ENCODE data around the gene DNAJC13.
"Not testable (repeated sequence)": the region's sequence is repeated elsewhere in the genome, so short reads cannot be mapped to it uniquely, and the experiment has no call there.

DNAJC13 gene

GRCh38 chr3:132545471-132545870 lies 128.2 kb downstream of the DNAJC13 start:
- DNase-seq (ENCODE audit: low spot score): no peak

- DNase-seq (ENCODE audit: low spot score): no peak
Observed at GRCh38 chr3:132549169-132549568, 131.9 kb downstream of the DNAJC13 start.

GRCh38 chr3:132549890-132550578 lies 132.7 kb downstream of the DNAJC13 start:
- DNase-seq (ENCODE audit: low spot score): no peak

- DNase-seq (ENCODE audit: low spot score): no peak
Observed at GRCh38 chr3:132550579-132551305, 133.4 kb downstream of the DNAJC13 start.

GRCh38 chr3:132553826-132554225 lies 136.5 kb downstream of the DNAJC13 start:
- DNase-seq (ENCODE audit: low spot score): no peak

- DNase-seq (ENCODE audit: low spot score): no peak
Observed at GRCh38 chr3:132554437-132554836, 137.1 kb downstream of the DNAJC13 start.

- no peak for DNase-seq (ENCODE audit: low spot score)
Observed at GRCh38 chr3:132555306-132556035, 138.2 kb downstream of the DNAJC13 start.

- not testable (repeated sequence) for DNase-seq (ENCODE audit: low spot score)
Observed at GRCh38 chr3:132556036-132556386, 138.7 kb downstream of the DNAJC13 start.

- no peak for DNase-seq (ENCODE audit: low spot score)
Observed at GRCh38 chr3:132556508-132557159, 139.3 kb downstream of the DNAJC13 start.

GRCh38 chr3:132561003-132561402 lies 143.7 kb downstream of the DNAJC13 start:
- no peak for DNase-seq (ENCODE audit: low spot score)

GRCh38 chr3:132563420-132564069 lies 146.2 kb downstream of the DNAJC13 start:
- no peak for DNase-seq (ENCODE audit: low spot score)

- DNase-seq (ENCODE audit: low spot score): no peak
Observed at GRCh38 chr3:132564070-132564465, 146.8 kb downstream of the DNAJC13 start.

- DNase-seq (ENCODE audit: low spot score): no peak
Observed at GRCh38 chr3:132568422-132568821, 151.1 kb downstream of the DNAJC13 start.

GRCh38 chr3:132569153-132569552 lies 151.9 kb downstream of the DNAJC13 start:
- no peak for DNase-seq (ENCODE audit: low spot score)

GRCh38 chr3:132569580-132569979 lies 152.3 kb downstream of the DNAJC13 start:
- no peak for DNase-seq (ENCODE audit: low spot score)

- no peak for DNase-seq (ENCODE audit: low spot score)
Observed at GRCh38 chr3:132570016-132570415, 152.7 kb downstream of the DNAJC13 start.

- DNase-seq (ENCODE audit: low spot score): no peak
Observed at GRCh38 chr3:132573797-132574211, 156.5 kb downstream of the DNAJC13 start.

GRCh38 chr3:132587401-132587800 lies 170.1 kb downstream of the DNAJC13 start:
- no peak for DNase-seq (ENCODE audit: low spot score)

Measured in kidney capillary endothelial cell (primary cell).